ENCODE data around the gene ZNF764.

ZNF764 gene

DNA sequence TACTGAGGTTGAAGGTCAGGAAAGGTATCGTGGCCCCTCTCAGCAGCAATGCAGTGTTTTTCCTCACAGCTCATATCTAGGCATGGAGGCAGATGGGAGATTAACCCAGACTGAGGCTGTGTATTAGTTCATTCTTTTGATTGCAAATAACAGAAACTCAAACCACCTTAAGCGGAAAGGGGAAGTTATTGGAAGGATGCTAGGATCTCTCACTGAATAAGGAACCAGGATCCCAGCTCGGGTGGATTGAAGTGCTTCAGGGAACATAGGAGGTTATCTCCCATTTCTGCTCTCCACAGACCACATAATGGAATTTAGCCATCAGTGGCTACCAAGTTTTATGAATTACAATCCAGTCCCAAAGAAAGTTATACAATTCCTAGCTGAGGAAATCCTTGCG is 43.8 kb upstream of the ZNF764 start:
- Histone ChIP-seq H3K36me3 (ENCODE audit: low read length) (no peaks in the 10 kb centered on the region), H3K9ac (ENCODE audit: low read length) (no peak overlapping the region), H2AFZ (ENCODE audit: low read depth, low read length, severe bottlenecking) (no peak overlapping the region), H4K20me1 (ENCODE audit: low read depth, low read length) (no peaks in the 10 kb centered on the region), H3K9me2 (replicated peaks; ENCODE audit: insufficient read depth, low read length) (no peaks in the 10 kb centered on the region), H3K4me3 (ENCODE audit: insufficient read depth, low read length, poor library complexity, severe bottlenecking) (no peak overlapping the region), H3K27ac (ENCODE audit: low read depth, low read length) (no peak overlapping the region), H3K27me3 (ENCODE audit: low read length) (no peaks in the 10 kb centered on the region), H3K4me2 (ENCODE audit: low read depth, low read length, poor library complexity, severe bottlenecking) (no peak overlapping the region), H3F3A (ENCODE audit: insufficient read depth) (peaks cover 5% of the 10 kb centered on the region; the same call in 1 of the 2 replicates), H3K79me2 (ENCODE audit: insufficient read depth, low read length) (no peaks in the 10 kb centered on the region; the same call in 1 of the 2 replicates), H3K9me3 (ENCODE audit: insufficient read depth, low read length) (no peaks in the 10 kb centered on the region)
- no peak for TF ChIP-seq EZH2phosphoT487 (conservative IDR thresholded peaks at IDR 0.05; ENCODE audit: low read length)
- TF ChIP-seq, protein P1, sequence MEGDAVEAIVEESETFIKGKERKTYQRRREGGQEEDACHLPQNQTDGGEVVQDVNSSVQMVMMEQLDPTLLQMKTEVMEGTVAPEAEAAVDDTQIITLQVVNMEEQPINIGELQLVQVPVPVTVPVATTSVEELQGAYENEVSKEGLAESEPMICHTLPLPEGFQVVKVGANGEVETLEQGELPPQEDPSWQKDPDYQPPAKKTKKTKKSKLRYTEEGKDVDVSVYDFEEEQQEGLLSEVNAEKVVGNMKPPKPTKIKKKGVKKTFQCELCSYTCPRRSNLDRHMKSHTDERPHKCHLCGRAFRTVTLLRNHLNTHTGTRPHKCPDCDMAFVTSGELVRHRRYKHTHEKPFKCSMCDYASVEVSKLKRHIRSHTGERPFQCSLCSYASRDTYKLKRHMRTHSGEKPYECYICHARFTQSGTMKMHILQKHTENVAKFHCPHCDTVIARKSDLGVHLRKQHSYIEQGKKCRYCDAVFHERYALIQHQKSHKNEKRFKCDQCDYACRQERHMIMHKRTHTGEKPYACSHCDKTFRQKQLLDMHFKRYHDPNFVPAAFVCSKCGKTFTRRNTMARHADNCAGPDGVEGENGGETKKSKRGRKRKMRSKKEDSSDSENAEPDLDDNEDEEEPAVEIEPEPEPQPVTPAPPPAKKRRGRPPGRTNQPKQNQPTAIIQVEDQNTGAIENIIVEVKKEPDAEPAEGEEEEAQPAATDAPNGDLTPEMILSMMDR (IDR thresholded peaks at IDR 0.05; ENCODE audit: insufficient read depth, low read length, poor library complexity, severe bottlenecking): no peak

DNA sequence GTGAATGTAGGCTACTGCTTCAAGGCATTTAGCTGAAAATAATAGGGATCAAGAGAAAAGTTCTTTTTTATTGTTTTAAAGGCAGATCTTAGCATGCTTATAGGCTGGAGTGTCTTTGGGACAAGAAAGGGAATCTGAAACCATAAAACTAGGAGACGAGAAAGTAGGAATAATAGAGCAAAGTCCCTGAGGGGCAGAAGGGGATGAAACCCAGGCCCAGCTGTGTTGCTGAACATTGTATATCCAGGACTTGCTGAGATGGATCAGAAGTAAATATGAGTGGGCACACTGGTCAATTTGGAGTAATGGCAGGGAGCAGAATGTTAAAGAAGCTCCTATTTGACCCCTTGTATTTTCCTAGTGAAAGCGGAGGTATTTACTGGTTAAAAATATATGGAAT is 42.8 kb upstream of the ZNF764 start:
- H3K4me2 ChIP-seq (ENCODE audit: low read depth, low read length, poor library complexity, severe bottlenecking): no peak overlapping the region
- TF ChIP-seq, protein P1 (IDR thresholded peaks at IDR 0.05; ENCODE audit: insufficient read depth, low read length, poor library complexity, severe bottlenecking): no peak
- no peak for TF ChIP-seq EZH2phosphoT487 (conservative IDR thresholded peaks at IDR 0.05; ENCODE audit: low read length)
- no peak overlapping the region for H3K4me3 ChIP-seq (ENCODE audit: insufficient read depth, low read length, poor library complexity, severe bottlenecking)
- no peaks in the 10 kb centered on the region for H3K9me3 ChIP-seq (ENCODE audit: insufficient read depth, low read length)
- no peaks in the 10 kb centered on the region for H3K9me2 ChIP-seq (replicated peaks; ENCODE audit: insufficient read depth, low read length)
- no peak overlapping the region for H2AFZ ChIP-seq (ENCODE audit: low read depth, low read length, severe bottlenecking)
- H3K36me3 ChIP-seq (ENCODE audit: low read length): no peaks in the 10 kb centered on the region
- no peak overlapping the region for H3K9ac ChIP-seq (ENCODE audit: low read length)
- H4K20me1 ChIP-seq (ENCODE audit: low read depth, low read length): no peaks in the 10 kb centered on the region
- H3K27me3 ChIP-seq (ENCODE audit: low read length): no peaks in the 10 kb centered on the region
- peaks cover 5% of the 10 kb centered on the region; the same call in 1 of the 2 replicates for H3F3A ChIP-seq (ENCODE audit: insufficient read depth)
- H3K79me2 ChIP-seq (ENCODE audit: insufficient read depth, low read length): no peaks in the 10 kb centered on the region; the same call in 1 of the 2 replicates
- H3K27ac ChIP-seq (ENCODE audit: low read depth, low read length): no peak overlapping the region

DNA sequence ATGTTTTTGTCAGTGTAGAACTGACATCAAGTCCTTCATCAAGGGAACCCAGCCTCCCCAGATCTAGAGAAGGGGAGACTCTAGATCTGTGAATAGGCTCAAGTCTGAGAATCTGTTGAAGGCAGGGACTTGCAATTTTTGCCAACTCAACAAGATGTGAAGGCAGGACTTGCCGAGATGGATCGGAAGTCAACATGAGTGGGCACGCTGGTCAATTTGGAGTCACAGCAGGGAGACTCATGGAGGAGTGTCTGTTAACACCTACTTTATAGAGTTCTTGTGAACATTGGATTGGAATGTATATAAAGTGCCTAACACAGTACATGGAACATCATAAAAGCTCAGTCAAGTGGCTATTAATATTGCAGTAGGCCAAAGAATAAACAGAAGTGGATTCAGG is 42.0 kb upstream of the ZNF764 start:
- Histone ChIP-seq H3K79me2 (ENCODE audit: insufficient read depth, low read length) (no peaks in the 10 kb centered on the region), H3K4me3 (ENCODE audit: insufficient read depth, low read length, poor library complexity, severe bottlenecking) (no peak overlapping the region), H3K9ac (ENCODE audit: low read length) (no peak overlapping the region), H3K9me2 (replicated peaks; ENCODE audit: insufficient read depth, low read length) (no peaks in the 10 kb centered on the region), H2AFZ (ENCODE audit: low read depth, low read length, severe bottlenecking) (no peak overlapping the region), H3F3A (ENCODE audit: insufficient read depth) (peaks cover 5% of the 10 kb centered on the region; the same call in 1 of the 2 replicates), H3K9me3 (ENCODE audit: insufficient read depth, low read length) (no peaks in the 10 kb centered on the region), H3K27ac (ENCODE audit: low read depth, low read length) (no peak overlapping the region), H3K36me3 (ENCODE audit: low read length) (no peaks in the 10 kb centered on the region), H3K27me3 (ENCODE audit: low read length) (no peaks in the 10 kb centered on the region), H4K20me1 (ENCODE audit: low read depth, low read length) (no peaks in the 10 kb centered on the region), H3K4me2 (ENCODE audit: low read depth, low read length, poor library complexity, severe bottlenecking) (no peak overlapping the region)
- TF ChIP-seq, protein P1 (IDR thresholded peaks at IDR 0.05; ENCODE audit: insufficient read depth, low read length, poor library complexity, severe bottlenecking): no peak
- no peak for TF ChIP-seq EZH2phosphoT487 (conservative IDR thresholded peaks at IDR 0.05; ENCODE audit: low read length)
